Adrenal gland (tissue), 12 donors: ENCODE measurements around the gene NUDT6. TPM values are rescaled to one million over a fixed set of nuclear protein-coding genes. Genes with fewer than 3 reads are reported as not detected.

Experiments used
- DNase-seq, 7 donors: peaks; one replicate each; pipeline ENCODE4 v3.0.0-alpha.2; 2019 to 2020
- H3K27ac ChIP-seq, 5 donors: fragments of 200-600 bp; sonication (generic) in 4 of 5; 1 replicate in 3 of 5; 2 replicates in 2 of 5; pipeline versions ENCODE4 v1.5.1 to v1.8.0; 2016 to 2020; ENCODE audit warnings: mild to moderate bottlenecking in 1 of 5
- H3K27me3 ChIP-seq: fragments of 200-600 bp; 2 replicates; pipeline ENCODE4 v1.8.0; 2021
- H3K36me3 ChIP-seq, 2 donors: fragments of 200-600 bp; replicated peaks in 1 of 2; 1 replicate in 1 of 2; 2 replicates in 1 of 2; pipeline versions ENCODE4 v1.5.1 to v1.8.0; 2018 to 2022
- H3K4me1 ChIP-seq, 2 donors: fragments of 200-600 bp; replicated peaks in 1 of 2; 1 replicate in 1 of 2; 2 replicates in 1 of 2; pipeline versions ENCODE4 v1.5.1 to v1.8.0; 2018 to 2021
- H3K4me3 ChIP-seq, 4 donors: fragments of 200-600 bp; sonication (generic) in 3 of 4; one replicate each; pipeline ENCODE4 v1.5.1; 2016 to 2018
- H3K9me3 ChIP-seq, 3 donors: fragments of 200-600 bp; sonication (generic) in 1 of 3; replicated peaks in 1 of 3; 1 replicate in 2 of 3; 2 replicates in 1 of 3; pipeline versions ENCODE4 v1.5.1 to v1.8.0; 2016 to 2021
- POLR2A ChIP-seq, 2 donors: fragments of 450-650 bp; IDR thresholded peaks; one replicate each; pipeline ENCODE4 v1.6.1; 2017; ENCODE audit warnings: antibody characterized with exemption in 2 of 2, mild to moderate bottlenecking in 2 of 2, moderate library complexity in 1 of 2
- WGBS, 4 donors: extraction: QIAGEN DNeasy Blood & Tissue Kit in 2 of 4; methylation state at CpG; one replicate each; pipeline versions ENCODE4 v1.1.5 to v1.1.7; 2013 to 2017; 5-methylcytosine and 5-hydroxymethylcytosine counted together
- intact Hi-C, 2 donors: fragments of 100-400 bp; cut with DNase I; formaldehyde crosslinking; loops; one replicate each; pipeline versions ENCODE4 v1.14.1 to v1.15.0; 2022 to 2023
- polyA plus RNA-seq, 3 donors: library from polyadenylated mRNA; stranded (reverse); fragments of 200-250 nt in 2 of 3; fragments of 350-450 nt in 1 of 3; fragmentation: Illumina TruSeq in 1 of 3; extraction: RNeasy Lipid Tissue Mini Kit (QIAGEN cat#74804) in 1 of 3; gene quantifications; one replicate each; pipeline ENCODE4 v1.2.3, GENCODE V29; 2013 to 2014
- total RNA-seq, 9 donors: library from RNA; depleted of rRNA in 4 of 9; stranded (reverse); fragments of >200 nt in 4 of 9; fragments of 120-200 nt in 1 of 9; fragmentation: NEBNext Ultra II Directional in 1 of 9; extraction: Animal tissue kit (Norgen Biotek cat#: 25700) in 1 of 9; gene quantifications; one replicate each; pipeline versions ENCODE4 v1.1.0 to v1.2.4, GENCODE V29; 2013 to 2023
- TF ChIP-seq, protein P1 (sequence below), 6 experiments: fragments of 450-650 bp in 4 of 6; fragments of 200-600 bp in 2 of 6; sonication (generic) in 1 of 6; IDR thresholded peaks; 1 replicate in 5 of 6; 2 replicates in 1 of 6; pipeline versions ENCODE4 v1.5.1 to v1.8.0; 2016 to 2021; ENCODE audit warnings: antibody characterized with exemption in 6 of 6, mild to moderate bottlenecking in 2 of 6, moderate library complexity in 1 of 6
- donor health status: healthy with polysubstance abuse.
- donor health status: Bipolar disorder and iron deficiency.
- donor health status: DM: yes; HTN: yes; CAD: no.
- donor health status: DM: no; HTN: no; CAD: no.
- donor health status: DM: no; HTN: no; CAD: no.
- donor health status: DM: yes; HTN: yes; CAD: no.

NUDT6 gene
- total and polyA plus RNA-seq, 12 donors, result 6.4 to 31.1 (median 15.8) TPM

DNA sequence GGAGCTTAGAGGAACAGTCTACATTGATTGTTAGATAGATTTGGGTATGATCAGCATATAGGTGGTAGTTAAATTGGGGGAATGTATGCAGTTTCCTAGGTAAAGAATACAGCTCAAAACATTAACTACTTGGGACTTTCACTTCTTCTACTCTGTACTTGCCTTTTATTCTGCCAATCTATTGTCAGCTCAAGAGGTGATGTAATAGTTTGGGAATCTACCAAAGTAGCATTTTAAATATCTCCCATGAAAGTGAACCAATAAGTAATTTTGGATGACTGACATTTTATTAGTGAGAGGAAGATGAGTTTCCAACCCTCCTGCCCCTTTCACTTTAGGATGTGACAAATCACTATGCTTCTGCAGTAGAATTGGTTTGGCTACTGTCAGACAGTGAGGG is 43.4 kb downstream of the NUDT6 start:
- intact Hi-C loops, result no loop called here
- H3K36me3 ChIP-seq, result no peaks in the 10 kb centered on the region

DNA sequence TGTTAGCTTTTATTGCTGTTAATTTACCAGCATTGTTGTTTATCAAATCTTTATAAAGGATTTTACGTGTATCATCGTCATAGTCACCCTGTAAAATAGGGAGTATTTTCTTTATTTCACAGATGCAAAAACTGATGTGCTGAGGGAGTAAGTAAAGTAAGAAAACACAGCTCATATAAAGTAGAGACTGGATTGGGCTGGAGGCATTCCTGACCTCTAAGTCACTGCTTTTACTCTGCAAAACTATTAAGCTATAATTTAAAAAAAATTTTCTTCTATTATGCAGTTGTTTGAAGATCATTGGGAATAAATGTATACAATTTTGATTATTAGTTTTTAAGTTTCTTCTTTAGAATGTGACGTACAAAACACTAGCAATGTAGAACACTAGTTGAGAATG is 45.9 kb downstream of the NUDT6 start:
- H3K36me3 ChIP-seq, result no peaks in the 10 kb centered on the region
- H3K27me3 ChIP-seq, result no peaks in the 10 kb centered on the region
- intact Hi-C loops, result no loop called here
- 80 to 90% (median 85%) methylated on average over 3 of the region's 3 CpGs for whole genome bisulfite sequencing, 4 donors
- no peak for DNase-seq
- no peak overlapping the region for H3K27ac ChIP-seq
- H3K4me1 ChIP-seq, result no peaks in the 10 kb centered on the region
- H3K4me3 ChIP-seq, result no peak overlapping the region
- H3K9me3 ChIP-seq, result no peaks in the 10 kb centered on the region
- TF ChIP-seq, protein P1, sequence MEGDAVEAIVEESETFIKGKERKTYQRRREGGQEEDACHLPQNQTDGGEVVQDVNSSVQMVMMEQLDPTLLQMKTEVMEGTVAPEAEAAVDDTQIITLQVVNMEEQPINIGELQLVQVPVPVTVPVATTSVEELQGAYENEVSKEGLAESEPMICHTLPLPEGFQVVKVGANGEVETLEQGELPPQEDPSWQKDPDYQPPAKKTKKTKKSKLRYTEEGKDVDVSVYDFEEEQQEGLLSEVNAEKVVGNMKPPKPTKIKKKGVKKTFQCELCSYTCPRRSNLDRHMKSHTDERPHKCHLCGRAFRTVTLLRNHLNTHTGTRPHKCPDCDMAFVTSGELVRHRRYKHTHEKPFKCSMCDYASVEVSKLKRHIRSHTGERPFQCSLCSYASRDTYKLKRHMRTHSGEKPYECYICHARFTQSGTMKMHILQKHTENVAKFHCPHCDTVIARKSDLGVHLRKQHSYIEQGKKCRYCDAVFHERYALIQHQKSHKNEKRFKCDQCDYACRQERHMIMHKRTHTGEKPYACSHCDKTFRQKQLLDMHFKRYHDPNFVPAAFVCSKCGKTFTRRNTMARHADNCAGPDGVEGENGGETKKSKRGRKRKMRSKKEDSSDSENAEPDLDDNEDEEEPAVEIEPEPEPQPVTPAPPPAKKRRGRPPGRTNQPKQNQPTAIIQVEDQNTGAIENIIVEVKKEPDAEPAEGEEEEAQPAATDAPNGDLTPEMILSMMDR (IDR thresholded peaks at IDR 0.05), result no peak
- TF ChIP-seq POLR2A (IDR thresholded peaks at IDR 0.05), result no peak

More for the DNA sequence above, 43.4 kb downstream of the NUDT6 start:
- Histone ChIP-seq H3K9me3 (no peaks in the 10 kb centered on the region), H3K27ac (no peak overlapping the region), H3K27me3 (no peaks in the 10 kb centered on the region), H3K4me3 (no peak overlapping the region), H3K4me1 (no peaks in the 10 kb centered on the region)
- DNase-seq, result no peak
- TF ChIP-seq, protein P1 (IDR thresholded peaks at IDR 0.05), result no peak
- TF ChIP-seq POLR2A (IDR thresholded peaks at IDR 0.05), result no peak

DNA sequence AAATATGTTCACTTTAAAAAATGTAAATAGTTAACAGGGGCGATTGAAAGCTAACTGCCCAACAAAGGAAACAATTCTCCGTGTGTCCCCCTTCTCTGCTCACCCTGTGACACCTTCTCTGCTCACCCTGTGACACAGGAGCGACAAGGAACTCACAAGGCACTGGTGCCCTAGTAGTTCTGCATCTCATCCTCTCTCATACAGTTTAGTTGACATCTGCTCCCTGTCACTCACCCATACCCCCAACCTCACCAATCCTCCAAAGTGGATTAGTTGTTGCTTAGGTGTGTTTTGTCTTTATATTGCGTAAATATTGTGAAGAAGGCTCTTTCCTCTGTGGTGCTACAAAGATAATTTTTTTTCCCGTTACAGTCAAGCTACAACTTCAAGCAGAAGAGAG is 46.4 kb downstream of the NUDT6 start:
- H3K9me3 ChIP-seq, result no peaks in the 10 kb centered on the region
- H3K27ac ChIP-seq, result no peak overlapping the region
- TF ChIP-seq, protein P1 (IDR thresholded peaks at IDR 0.05), result no peak
- TF ChIP-seq POLR2A (IDR thresholded peaks at IDR 0.05), result no peak
- intact Hi-C loops, result no loop called here
- H3K4me1 ChIP-seq, result no peaks in the 10 kb centered on the region
- no peak for DNase-seq
- no peaks in the 10 kb centered on the region for H3K27me3 ChIP-seq
- H3K36me3 ChIP-seq, result no peaks in the 10 kb centered on the region
- WGBS, 4 donors, result 79 to 85% (median 81%) methylated on average over 5 of the region's 5 CpGs
- no peak overlapping the region for H3K4me3 ChIP-seq

DNA sequence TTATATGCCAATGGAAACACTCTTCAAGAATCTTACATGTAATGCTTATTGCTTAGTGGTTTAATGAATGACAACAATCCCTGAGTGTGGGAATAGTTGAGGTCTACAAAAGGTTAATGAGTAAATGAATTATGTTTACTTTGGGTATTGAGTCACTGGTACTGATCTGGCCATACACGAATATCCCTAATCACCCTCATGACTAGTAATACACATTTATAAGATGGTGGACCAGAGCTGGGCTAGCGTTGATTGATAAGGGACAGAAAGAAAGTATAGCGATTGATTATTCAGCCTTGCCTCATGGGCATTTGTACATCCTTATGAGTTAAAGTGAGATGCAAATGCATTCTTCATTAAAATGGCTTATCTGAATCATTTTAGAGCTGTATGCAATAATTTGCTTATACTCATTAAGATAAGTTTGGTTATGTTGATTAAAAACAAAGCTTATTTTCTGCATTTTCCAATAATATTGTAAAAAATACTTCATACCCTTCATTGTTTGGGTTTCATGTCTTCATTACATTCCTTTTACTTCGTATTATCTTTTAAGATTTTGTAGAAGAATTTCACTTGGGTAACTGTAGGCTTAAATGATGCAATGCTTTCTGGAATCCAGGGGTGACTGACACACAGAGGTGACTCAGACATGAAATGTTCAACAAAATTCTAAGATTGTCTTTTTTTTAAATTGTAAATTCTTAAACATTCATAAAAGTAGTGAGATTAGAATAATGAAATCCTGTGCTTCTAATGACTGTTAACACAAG is 48.4 kb downstream of the NUDT6 start:
- DNase-seq, result no peak
- no peaks in the 10 kb centered on the region for H3K27me3 ChIP-seq
- TF ChIP-seq, protein P1 (IDR thresholded peaks at IDR 0.05), result no peak
- no peak for TF ChIP-seq POLR2A (IDR thresholded peaks at IDR 0.05)
- no peaks in the 10 kb centered on the region for H3K4me1 ChIP-seq
- no peak overlapping the region for H3K4me3 ChIP-seq
- 73 to 79% (median 77%) methylated on average over 4 of the region's 4 CpGs for WGBS, 4 donors
- no peaks in the 10 kb centered on the region for H3K36me3 ChIP-seq
- H3K27ac ChIP-seq, result no peak overlapping the region
- intact Hi-C loops, result no loop called here
- H3K9me3 ChIP-seq, result no peaks in the 10 kb centered on the region
